Hematopoietic multipotent progenitor cell treated with erythropoietin and hydrocortisone succinate and interleukin-3 and kit ligand, for 4 days (in vitro differentiated cells): ENCODE results near the gene S100A7.
"Not testable (repeated sequence)": the region's sequence is repeated elsewhere in the genome, so short reads cannot be mapped to it uniquely, and the experiment has no call there.

Experiments used
- DNase-seq: peaks from one replicate; pipeline ENCODE4 v3.0.0-alpha.2; 2015

S100A7 gene

DNA sequence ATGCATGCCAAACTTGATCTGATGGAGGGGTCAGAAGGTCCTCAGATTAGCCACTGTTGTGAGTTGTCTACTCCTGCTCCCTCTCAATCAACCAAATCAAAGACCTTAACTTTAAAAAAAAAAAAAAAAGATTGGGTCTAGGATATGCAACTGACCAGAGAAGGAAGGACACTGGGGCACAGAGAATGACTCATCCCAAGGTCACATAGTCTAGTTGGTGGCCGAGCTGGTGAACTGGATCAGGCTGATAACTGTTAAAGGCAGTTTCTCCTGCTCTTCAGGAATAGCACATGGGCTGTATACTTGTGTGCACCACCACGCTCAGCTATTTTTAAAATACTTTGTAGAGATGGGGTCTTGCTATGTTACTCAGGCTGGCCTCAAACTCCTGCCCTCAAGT lies 14.8 kb upstream of the S100A7 start:
- DNase-seq, result no peak

DNA sequence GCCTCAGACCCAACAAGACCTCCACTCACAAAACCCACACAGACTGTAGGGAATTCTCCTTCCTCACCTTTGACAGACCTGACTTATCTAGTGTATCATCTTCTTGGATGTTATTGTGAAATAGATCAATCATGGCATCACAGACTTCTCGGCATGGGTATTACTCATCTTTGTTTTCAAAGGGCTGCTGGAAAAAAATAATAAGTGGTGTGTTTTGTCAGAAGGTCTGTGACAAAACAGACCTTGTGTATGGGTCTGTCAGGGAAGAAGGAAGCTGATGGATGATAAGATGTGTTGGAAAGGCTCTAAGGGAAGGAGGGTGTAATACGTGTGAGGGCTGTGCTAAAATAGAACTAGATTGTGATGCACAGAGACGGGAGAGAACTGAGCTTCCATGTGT lies 13.9 kb upstream of the S100A7 start:
- DNase-seq, result no peak

GRCh38 chr1:153470707-153471106 lies 10.3 kb upstream of the S100A7 start:
- DNase-seq, result peak; percentile 60

GRCh38 chr1:153466908-153467307 lies 6.5 kb upstream of the S100A7 start:
- DNase-seq, result no peak

DNA sequence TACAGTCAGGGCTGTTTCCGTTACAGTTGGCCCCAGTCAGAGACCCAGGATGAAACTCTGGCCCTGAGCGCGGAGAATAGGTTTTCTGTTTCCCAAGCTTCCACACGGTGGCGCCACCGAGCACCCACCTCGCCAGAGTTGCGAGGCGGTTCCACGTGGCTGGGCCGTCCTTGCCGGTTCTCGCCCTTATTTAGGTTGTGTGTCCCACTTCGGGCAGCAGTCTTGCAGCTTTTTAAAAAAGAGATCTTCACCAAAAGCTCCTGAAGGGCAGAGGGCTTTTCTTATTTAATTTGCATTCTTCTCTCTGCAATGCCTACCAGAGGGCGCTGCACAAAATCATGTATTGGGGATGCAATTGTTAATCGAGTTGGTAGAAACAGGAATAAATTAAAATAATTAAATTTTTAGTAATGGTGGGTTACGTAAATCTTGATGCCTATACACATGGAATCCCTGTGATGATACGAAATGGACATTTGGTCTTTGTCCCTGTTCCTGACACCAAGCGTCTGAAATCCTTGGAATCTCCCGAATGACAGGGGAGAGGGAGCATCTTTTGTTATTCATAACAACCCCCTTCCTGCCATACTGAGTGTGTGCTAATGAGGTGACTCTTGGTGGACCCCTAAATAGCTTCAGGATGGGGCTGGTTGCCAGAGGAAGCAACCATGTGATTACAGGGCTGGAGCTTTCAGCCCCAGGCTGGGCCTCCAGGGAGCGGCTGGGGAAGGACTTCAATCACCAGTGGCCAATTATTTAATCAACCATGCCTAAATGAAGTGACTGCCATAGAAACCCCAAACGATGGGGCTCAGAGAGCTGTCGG lies 5.6 kb upstream of the S100A7 start:
- peak; percentile 75 for DNase-seq

GRCh38 chr1:153462741-153463140 lies 2.3 kb upstream of the S100A7 start:
- not testable (repeated sequence) for DNase-seq

- DNase-seq, result no peak
These were observed 796 bp downstream of the S100A7 start for GRCh38 chr1:153459655-153460054.

DNA sequence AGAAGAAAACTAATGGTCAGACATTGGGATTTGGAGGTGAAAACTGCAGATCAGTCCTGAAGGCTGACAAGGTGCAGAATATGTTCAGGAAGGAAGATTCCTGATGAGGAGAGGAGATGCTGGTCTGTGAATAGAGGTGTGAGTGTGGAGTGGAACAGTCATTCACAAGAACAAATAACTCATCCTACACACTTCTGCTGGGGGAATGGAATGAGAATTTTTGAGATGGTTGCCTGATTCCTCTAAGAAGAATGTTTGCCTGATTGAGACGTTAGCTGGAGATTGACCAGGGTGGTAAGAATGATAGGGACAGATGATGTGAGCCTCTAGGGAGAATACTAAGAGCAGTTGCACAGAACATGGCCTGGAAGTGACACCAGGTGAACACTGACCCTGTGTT lies 4.1 kb downstream of the S100A7 start:
- DNase-seq, result no peak

GRCh38 chr1:153448851-153449250 lies 11.6 kb downstream of the S100A7 start:
- DNase-seq, result not testable (repeated sequence)

DNA sequence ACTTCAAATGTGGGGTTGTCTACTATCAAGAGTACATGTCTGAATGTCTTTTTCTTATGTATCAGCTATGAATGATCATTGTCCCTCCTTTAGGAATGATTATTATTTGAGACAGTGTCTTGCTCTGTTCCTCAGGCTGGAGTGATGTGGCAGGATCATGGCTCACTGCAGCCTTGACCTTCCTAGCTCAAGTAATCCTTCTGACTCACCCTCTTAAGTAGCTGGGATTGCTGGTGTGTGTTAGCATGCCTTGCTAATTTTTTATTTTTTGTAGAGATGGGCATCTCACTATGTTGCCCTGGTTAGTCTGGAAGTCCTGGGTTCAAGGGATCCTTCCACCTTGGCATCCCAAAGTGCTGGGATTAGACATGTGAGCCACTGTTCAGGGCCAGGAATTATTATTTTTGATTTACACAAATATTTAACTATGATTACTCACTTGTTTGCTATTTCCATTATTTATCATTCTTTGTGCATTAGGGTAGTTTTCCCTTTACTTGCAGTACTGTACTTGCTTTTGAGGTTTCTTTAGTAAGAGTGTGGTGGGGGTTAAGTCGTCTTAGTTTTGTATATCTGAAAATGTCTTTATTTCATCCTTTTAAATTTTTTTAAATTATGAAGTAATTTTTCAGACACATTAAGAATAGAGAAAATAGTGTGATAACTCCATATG lies 12.8 kb downstream of the S100A7 start:
- DNase-seq, result no peak

DNA sequence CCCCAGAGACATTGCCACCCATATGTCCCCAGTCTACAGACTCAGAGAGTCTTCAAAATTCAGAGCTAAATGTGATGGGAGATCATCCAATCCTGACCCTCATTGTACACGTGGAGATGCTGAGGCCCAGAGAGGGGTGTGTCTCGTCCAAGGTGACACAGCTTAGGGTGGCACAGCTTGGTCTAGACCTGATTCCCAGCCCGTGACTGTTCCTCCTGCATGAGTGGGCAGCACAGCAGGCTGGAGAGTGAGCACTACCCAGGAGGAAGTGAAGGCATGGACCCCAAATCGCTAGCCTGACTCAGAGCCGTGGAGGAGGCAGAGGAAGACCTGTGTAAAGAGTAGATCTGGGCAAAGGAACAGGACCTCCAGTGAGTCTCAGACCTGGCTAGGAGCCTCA lies 16.4 kb downstream of the S100A7 start:
- no peak for DNase-seq

DNA sequence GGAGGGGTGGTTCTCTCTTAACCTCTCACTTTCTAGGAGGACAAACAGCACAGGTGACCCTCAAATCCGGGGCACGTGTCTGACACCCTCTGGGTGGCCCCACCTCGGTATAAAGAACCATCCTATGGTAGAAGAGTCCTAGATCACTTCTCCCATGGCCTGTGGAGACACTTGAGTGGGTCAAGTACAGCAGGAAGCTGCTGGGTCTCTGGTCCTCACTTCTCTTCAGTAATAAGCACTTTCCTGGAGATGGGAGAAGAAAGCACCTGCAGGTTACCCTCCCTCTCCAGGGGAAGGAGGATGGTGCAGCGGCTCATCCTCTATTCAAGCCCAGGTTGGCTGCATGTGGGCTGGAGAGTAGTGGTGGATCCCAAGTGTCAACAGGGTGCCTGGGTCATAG lies 17.0 kb downstream of the S100A7 start:
- no peak for DNase-seq

DNA sequence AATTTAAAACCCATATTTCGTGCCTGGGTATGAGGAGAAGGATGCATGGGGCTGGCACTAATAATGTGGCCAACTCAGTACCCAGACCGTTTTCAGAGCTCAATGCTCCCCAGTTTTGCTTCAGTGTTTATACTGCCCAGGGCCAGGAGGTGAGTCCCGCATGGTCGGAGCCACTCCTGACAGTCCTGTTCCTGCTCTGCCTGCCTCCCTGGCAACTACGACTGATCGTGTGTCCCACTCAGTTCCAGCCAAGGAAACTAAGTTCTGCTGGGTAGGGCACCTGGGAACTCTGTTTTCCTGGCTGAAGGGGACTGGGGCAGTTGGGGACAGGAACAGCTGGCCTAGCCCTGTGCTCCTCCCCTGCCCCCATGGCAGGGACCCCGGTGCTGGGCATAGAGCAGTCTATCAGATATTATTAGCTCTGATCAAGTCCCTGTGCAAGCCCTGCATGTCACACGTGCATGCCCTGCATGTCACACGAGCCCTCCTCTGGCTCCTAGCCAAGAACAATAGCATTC lies 19.2 kb downstream of the S100A7 start:
- no peak for DNase-seq

DNA sequence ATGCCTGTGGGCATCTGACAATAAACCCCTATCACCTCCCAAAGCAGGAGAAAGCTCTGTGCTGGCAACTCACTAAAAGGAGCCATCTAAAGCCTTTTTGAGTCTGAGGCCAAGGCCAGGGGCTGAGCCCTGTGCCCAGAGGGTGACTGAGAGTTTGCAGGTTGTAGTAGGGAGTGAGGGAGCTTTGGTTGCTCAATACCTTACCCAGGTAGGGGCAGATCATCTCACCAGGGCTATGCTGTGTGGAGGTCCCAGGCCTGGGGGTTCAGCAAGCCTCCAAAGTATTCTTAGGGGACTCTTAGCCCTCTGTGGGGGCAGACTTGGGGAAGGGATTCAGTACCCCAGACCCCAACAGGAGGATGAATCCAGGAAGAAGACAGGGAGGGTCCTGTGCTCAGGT lies 21.2 kb downstream of the S100A7 start:
- no peak for DNase-seq

DNA sequence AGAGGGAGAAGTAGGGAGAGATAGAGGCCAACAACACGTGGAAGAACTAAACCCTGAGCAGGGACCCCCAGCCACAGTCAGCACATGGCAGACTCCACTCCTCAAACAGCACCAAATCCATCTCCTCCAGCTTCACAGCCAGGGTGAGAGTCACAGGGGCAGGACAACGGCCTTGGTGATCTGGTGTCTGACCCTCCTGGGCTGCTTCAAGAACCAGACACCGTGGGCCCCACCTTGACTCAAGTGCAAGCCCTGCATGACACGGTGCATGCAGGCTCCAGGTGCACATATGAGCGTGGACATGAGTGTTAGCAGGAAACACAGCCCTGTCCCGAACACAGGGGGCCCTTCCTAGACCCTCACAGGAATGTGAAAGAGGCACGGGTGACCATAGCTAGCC lies 21.9 kb downstream of the S100A7 start:
- no peak for DNase-seq

DNA sequence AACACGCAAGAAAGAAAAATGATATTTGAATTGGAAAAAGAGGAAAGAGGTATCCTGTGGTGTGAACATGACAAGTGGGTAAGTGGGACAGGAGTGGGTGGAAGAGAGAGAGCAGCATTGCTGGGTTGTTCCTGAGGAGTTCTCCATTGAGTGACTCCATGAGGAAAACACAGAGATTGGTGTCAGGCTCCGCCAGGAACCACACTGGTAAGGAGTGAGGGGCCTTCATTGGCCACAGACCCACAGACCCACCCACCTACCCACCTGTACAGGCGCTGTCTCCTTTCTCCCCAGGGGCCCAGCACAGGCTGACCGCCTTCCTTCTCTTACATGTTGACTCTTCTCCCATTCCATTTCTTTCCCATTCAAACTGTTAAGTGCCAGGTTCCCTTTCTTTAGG lies 23.2 kb downstream of the S100A7 start:
- no peak for DNase-seq

- DNase-seq, result peak; percentile 30
These were observed 25.6 kb downstream of the S100A7 start for GRCh38 chr1:153434746-153435455.

GRCh38 chr1:153432874-153433681 lies 27.4 kb downstream of the S100A7 start:
- DNase-seq, result peak; percentile 67

DNA sequence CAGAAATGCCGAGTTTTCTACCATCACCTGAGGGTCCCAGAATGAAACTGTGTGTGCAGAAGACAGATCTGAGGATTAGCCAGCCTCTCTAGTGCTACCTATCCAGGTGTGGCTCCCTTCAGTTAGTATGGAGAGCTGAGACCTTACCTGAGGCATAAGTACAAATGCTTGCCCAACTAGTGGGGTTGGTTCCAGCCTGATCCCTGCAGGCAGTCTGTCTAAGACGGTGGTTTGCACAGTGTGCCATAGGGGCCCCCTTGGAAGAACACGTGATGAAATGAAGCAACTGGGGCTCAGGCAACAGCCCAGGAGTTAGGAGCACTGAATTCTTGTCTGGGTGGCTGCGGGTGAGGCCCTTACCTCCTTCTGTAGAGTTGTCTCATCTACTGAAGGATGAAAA lies 28.5 kb downstream of the S100A7 start:
- no peak for DNase-seq

DNA sequence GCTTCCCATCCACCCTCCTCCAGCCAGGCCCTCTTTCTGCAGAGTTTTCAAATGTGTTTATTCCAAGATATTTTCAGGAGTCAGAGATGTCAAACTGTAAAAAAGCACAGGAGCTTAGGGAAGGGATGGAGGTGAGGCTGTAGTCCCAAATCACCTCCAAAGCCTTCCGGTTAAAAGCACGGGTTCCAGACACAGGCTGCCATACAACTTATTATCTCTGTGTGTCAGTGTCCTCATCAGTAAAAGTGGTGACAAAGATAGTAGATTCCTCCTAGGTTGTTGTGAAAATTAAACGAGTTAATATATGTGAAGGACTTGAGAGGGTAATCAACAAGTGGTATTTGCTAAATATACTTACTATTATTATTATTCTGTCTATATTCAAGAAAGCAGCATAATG lies 29.0 kb downstream of the S100A7 start:
- no peak for DNase-seq

DNA sequence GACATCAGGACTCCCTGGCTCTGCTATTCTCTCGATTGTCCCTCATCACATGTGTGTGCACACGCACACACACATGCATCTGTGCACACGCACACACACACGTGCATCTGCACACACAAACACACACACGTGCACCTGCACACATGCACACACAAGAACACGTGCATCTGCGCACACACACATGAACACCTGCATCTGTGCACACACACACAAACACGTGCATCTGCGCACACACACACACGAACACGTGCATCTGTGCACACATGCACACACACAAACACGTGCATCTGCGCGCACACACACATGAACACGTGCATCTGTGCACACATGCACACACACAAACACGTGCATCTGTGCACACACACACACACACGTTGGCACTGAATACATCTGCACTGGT lies 29.4 kb downstream of the S100A7 start:
- DNase-seq, result no peak

DNA sequence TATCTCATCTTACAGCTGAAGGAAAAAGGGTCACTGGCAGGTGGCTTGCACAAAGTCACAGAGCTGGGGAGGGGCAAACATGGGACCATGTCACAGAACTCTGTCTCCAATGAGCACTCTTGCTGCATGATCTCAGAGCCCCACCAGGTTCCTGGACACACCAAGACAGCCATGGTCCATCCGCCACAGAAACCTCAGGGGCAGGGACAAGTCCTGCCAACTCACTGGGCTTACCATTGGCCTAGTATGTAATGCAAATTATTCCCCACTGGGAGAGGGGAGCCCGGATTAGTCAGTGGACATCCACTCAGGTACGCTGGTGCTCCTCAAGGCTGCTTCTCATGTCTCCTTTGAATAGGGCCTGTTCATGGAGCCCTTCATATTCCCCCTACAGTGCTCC lies 29.9 kb downstream of the S100A7 start:
- no peak for DNase-seq

DNA sequence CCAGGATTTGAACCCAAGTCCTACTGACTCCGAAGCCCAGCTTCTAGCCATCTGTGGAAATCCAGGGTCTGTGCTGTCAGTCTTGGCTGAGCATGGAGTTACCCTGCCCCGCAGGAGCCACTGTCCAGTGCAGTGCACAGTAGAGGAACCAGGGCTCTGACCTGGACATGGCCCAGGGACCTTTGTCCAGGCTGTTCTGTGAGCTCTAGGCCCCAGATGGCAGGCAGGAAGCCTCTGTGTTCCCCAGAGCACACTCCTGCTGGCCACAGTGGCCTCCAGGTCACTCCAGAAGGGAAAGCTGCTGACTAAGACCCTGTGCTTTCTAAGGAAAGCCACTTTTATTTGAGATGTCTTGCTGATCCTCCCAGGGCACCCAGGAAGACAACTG lies 30.3 kb downstream of the S100A7 start:
- no peak for DNase-seq
